OCI-M2 (cell line): ENCODE measurements around the gene VTI1A.

ENCODE experiments used
- DNase-seq: peaks from one replicate; lab custom pipeline; 2025; ENCODE audit not compliant: unreplicated experiment; lab: John Stamatoyannopoulos, UW

VTI1A gene

GRCh38 chr10:112671743-112672142, 224.7 kb downstream of the VTI1A start:
- no peak for DNase-seq

- DNase-seq = no peak
Measured at GRCh38 chr10:112672706-112673105, 225.7 kb downstream of the VTI1A start.

GRCh38 chr10:112675560-112676083, 228.6 kb downstream of the VTI1A start:
- no peak for DNase-seq

GRCh38 chr10:112677689-112678088, 230.7 kb downstream of the VTI1A start:
- DNase-seq = peak; percentile 74

DNA sequence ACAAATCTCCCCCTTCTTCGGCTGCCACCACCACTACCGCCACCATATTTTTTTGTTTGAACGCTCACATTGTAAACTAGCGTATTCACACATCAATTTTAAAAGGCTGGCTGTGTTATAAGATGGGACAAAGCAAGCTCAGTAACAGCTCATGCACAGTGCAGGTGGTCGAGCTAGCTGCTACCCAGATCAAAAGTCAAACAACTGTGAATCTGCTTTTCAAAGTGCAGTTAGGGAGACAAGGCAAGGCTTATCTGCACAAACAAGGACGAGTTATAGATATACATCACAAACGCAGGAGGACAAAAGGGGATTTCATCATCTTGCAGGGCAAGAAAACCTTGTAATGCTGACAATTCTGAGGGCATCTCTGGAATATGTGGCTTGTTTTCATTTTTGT, 231.6 kb downstream of the VTI1A start:
- no peak for DNase-seq

GRCh38 chr10:112678987-112679386, 232.0 kb downstream of the VTI1A start:
- DNase-seq = no peak

GRCh38 chr10:112679392-112679791, 232.4 kb downstream of the VTI1A start:
- no peak for DNase-seq

GRCh38 chr10:112680586-112680985, 233.6 kb downstream of the VTI1A start:
- DNase-seq = no peak

DNA sequence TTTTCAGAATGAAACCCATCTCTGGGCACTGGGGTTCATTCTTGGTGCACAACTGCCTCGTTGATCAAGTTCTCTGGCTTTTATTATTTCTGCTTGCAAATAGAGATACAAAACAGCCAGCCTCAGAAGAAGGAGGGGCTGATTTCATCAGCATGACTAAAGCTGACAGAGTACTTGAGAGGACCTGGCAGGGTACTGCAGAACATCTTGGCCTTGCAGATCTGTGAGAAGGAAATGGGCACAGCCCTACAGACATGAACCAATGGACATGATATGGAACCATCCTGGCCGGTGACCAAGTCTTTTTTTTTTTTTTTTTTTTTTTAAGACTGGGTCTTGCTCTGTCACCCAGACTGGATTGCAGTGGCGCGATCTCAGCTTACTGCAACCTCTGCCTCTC, 240.6 kb downstream of the VTI1A start:
- no peak for DNase-seq

GRCh38 chr10:112689327-112690072, 242.5 kb downstream of the VTI1A start:
- DNase-seq = no peak

DNA sequence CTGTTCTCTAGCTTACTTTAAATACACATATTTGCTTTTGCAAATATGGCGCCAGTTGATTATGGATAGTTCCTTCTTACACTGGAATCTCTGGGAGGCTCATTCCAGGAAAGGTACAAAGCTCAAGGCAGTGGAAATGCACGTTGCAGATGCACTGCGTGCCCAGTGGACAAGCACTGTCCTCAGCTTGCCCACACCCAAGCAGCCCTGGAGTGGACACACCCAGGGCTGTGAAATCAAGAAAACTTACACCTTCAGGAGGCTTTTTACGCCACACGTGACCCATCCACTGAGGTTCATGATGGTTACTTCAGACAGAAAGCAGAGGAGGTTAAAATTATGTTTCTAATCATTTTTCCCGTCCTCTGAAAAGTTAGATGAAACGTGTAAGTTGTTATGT, 248.5 kb downstream of the VTI1A start:
- no peak for DNase-seq

GRCh38 chr10:112696592-112696991, 249.6 kb downstream of the VTI1A start:
- no peak for DNase-seq

DNA sequence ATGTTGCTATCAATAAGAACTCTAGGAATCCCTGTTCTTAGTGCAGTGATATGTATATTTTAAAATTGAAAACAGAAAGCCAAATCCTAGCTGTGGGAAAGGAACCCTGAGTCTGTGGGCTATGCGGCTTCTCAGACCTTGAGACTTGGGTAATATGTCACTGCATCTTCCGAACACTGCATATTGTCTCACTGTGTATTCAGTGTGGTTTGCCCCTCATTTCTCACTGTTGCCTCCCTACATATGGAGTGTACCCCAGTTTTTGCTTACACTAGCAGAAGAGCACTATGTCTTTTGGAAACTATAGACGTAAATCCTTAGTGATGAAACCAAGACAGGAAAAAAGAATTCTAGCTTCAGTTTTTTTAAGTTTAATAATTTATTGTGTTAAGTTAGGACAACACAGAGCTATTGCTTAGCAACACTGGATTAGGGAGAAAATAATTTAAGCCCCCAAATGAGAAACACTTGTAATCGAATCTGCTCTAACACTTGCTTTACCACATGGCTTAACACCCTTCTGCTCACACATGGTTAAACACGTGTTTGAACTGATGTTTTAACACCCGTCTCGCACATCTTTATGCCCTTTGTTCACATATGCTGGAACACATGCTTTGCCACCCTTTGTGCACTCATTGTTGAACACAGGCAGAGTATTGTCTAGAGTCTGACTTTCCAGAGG, 251.3 kb downstream of the VTI1A start:
- no peak for DNase-seq

DNA sequence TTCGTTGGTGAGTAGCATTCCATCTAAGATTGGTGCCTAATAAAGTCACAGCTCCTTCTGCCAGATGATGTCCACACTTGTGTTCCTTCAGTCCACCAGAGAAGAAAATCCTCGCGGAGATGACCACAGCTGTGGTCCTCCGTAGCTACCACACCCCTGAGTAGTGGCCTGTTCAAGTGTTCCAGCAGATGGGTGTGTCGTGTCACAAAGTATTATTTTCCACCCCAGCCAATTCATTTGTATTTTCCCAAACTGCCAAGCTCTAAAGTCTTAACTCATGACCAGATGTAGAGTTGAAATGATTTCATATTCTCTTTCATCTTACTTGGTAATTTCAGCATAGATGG, 251.8 kb downstream of the VTI1A start:
- no peak for DNase-seq

- no peak for DNase-seq
Measured at GRCh38 chr10:112700215-112700671, 253.2 kb downstream of the VTI1A start.

DNA sequence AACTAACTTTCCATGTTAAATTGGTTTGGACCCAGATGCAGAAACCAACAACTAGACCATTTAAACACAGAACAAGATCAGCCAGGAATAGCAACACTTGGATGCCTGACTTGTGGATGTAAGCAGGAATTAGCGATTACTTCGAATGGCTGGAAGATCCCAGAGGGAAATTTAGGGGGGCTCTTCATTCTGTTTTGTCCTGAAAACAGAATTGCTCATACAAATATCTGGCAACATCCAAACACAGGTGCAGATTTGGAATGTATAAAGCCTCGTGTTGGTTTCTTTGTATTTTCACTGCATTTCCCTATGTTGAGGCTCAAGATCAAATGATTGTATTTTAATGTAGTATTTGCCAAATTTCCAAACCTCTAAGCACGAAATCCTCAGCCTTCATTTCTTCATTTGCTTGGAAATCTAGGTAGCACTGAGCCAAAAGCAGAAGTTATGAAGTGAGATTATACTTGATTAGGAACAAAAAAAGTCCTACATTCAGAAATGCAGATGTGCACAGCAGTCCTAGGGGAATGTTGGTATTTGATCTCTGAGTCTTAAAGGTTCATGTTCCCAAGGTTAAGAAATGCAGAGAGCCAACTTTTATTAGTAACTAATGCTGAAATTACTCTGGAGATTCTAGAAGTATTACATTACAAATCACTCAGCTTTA, 254.3 kb downstream of the VTI1A start:
- DNase-seq = no peak

DNA sequence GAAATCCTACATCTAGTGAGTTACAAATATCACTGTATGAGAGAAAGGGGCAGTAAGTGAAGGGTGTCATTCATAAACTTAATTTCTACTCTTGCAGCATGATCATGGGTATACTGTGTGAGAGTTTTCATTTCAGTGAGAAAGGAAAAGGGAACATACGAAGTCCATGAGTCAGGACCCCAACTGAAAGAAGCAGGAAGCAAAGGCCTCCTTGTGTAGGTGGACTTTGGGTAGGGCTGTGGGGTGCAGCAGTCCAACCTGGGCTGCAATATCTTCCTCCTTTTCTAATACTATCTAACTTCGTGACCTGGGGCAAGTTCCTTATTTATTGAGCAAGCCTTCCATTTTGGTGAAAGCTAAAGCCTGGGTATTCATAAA, 254.9 kb downstream of the VTI1A start:
- DNase-seq = no peak

DNA sequence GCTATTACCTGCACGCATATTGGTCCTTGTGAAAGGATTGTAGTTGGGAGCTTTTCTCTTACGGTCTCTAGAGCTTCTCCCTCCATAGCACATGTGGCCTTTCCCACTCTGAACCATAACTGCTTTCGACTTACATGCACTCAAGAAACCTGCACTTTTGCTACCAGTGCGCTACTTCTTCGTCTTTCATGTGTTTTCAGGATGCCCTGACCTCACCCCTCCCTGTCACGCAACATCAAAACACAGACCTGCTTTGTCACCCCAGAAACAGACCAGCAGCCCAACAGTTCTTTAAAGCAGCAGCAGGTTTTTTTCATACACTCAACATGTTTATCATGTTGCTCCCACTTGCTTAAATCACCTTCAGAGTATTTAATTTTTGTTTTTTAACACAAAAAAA, 259.6 kb downstream of the VTI1A start:
- DNase-seq = no peak

DNA sequence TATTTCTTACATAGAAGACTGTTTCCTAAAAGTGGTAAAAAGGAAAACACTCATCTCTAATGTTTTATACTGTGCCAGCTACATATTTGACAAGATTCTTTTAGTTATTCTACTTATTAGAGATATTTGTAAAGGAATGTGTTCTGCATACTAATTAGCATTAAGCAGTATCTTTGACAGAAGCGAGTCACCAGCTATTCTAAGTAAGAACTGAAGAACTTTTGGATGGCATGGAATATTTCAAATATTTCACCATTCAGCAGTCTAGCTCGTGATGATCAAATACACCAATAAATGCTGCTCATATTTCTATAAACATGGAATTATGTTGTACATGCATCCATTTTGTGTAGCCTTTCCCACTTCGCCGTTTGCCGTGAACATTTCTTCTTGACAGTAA, 261.4 kb downstream of the VTI1A start:
- DNase-seq = no peak

DNA sequence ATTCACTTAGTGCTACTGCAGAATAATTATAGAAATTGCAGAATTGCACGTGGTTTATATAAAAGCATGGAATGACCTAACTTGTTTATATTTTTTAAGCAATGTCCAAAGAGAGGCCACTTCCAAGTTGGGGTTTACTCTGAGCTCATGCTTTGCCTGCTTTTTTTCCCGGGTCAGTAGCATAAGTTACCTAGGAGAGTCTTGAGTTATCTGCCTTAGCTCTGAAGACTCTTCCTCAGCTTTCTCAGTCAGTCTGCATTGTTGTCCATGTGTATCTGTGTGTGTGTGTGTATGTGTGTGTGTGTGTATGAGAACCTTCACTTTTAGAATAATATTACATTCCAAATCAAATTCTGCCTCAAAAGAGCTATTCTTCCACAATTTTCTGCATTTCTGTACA, 263.5 kb downstream of the VTI1A start:
- no peak for DNase-seq

GRCh38 chr10:112711366-112711765, 264.4 kb downstream of the VTI1A start:
- no peak for DNase-seq

DNA sequence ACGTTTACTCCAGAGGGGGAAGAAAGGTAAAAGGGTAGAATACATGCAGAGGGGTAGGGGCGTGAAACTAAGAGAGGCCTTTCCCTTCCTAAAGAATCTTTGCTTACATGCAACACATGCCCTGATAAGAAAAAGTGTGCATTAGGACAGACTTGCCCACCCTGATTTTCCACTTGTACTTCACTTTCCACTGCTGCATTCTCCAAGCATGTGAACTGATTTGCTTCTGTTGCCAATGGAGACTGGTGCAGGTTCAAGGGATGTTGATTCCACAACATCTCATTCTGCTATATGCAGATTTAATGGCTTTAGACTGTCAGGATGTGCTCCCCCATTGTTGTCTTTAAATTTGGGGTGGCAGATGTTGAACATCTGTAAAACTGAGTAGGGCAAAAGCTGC, 265.5 kb downstream of the VTI1A start:
- DNase-seq = no peak
